CMK (cell line): ENCODE results near the gene CLIP1.
"Not testable (repeated sequence)": the region's sequence is repeated elsewhere in the genome, so short reads cannot be mapped to it uniquely, and the experiment has no call there.

Source experiments
- DNase-seq: peaks from one replicate; pipeline ENCODE4 v3.0.0-alpha.2; 2010; ENCODE audit warnings: low read depth

Gene CLIP1

GRCh38 chr12:122395319-122395718 lies 27.1 kb downstream of the CLIP1 start:
- no peak for DNase-seq

- no peak for DNase-seq
These were observed 27.8 kb downstream of the CLIP1 start for GRCh38 chr12:122394626-122395194.

GRCh38 chr12:122393817-122394216 lies 28.7 kb downstream of the CLIP1 start:
- no peak for DNase-seq

- DNase-seq, result no peak
These were observed 30.1 kb downstream of the CLIP1 start for GRCh38 chr12:122392411-122392810.

GRCh38 chr12:122389677-122390076 lies 32.8 kb downstream of the CLIP1 start:
- DNase-seq, result no peak

GRCh38 chr12:122387887-122388286 lies 34.6 kb downstream of the CLIP1 start:
- no peak for DNase-seq

GRCh38 chr12:122385171-122386016 lies 37.1 kb downstream of the CLIP1 start:
- no peak for DNase-seq

- DNase-seq, result no peak
These were observed 39.5 kb downstream of the CLIP1 start for GRCh38 chr12:122382919-122383350.

- no peak for DNase-seq
These were observed 41.4 kb downstream of the CLIP1 start for GRCh38 chr12:122381021-122381420.

- not testable (repeated sequence) for DNase-seq
These were observed 45.7 kb downstream of the CLIP1 start for GRCh38 chr12:122376751-122377150.

GRCh38 chr12:122374707-122375106 lies 47.8 kb downstream of the CLIP1 start:
- no peak for DNase-seq

- no peak for DNase-seq
These were observed 50.9 kb downstream of the CLIP1 start for GRCh38 chr12:122371475-122372045.

- DNase-seq, result no peak
These were observed 54.0 kb downstream of the CLIP1 start for GRCh38 chr12:122368361-122369073.

GRCh38 chr12:122367632-122368031 lies 54.8 kb downstream of the CLIP1 start:
- DNase-seq, result not testable (repeated sequence)

- no peak for DNase-seq
These were observed 55.6 kb downstream of the CLIP1 start for GRCh38 chr12:122366685-122367475.

GRCh38 chr12:122365226-122365625 lies 57.2 kb downstream of the CLIP1 start:
- DNase-seq, result not testable (repeated sequence)

GRCh38 chr12:122363782-122364181 lies 58.7 kb downstream of the CLIP1 start:
- DNase-seq, result no peak

- DNase-seq, result no peak
These were observed 59.7 kb downstream of the CLIP1 start for GRCh38 chr12:122362755-122363154.

- not testable (repeated sequence) for DNase-seq
These were observed 64.1 kb downstream of the CLIP1 start for GRCh38 chr12:122358403-122358802.

GRCh38 chr12:122357536-122357935 lies 64.9 kb downstream of the CLIP1 start:
- DNase-seq, result not testable (repeated sequence)

GRCh38 chr12:122356991-122357390 lies 65.5 kb downstream of the CLIP1 start:
- DNase-seq, result not testable (repeated sequence)

- peak; percentile 25 for DNase-seq
These were observed 66.3 kb downstream of the CLIP1 start for GRCh38 chr12:122356192-122356635.
